Measurements from ENCODE around the gene KIF16B.

GRCh38 chr20:16392346-16392745 lies 180.9 kb downstream of the KIF16B start:
- TF ChIP-seq, protein P1, sequence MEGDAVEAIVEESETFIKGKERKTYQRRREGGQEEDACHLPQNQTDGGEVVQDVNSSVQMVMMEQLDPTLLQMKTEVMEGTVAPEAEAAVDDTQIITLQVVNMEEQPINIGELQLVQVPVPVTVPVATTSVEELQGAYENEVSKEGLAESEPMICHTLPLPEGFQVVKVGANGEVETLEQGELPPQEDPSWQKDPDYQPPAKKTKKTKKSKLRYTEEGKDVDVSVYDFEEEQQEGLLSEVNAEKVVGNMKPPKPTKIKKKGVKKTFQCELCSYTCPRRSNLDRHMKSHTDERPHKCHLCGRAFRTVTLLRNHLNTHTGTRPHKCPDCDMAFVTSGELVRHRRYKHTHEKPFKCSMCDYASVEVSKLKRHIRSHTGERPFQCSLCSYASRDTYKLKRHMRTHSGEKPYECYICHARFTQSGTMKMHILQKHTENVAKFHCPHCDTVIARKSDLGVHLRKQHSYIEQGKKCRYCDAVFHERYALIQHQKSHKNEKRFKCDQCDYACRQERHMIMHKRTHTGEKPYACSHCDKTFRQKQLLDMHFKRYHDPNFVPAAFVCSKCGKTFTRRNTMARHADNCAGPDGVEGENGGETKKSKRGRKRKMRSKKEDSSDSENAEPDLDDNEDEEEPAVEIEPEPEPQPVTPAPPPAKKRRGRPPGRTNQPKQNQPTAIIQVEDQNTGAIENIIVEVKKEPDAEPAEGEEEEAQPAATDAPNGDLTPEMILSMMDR (IDR thresholded peaks at IDR 0.05), result no peak
- TF ChIP-seq EP300 (IDR thresholded peaks at IDR 0.05), result no peak
- TF ChIP-seq POLR2A (IDR thresholded peaks at IDR 0.05), result no peak

Data from stomach (tissue), 4 donors.